ENCODE results near the gene CD300A. TPM values are rescaled to one million over a fixed set of nuclear protein-coding genes. Genes with fewer than 3 reads are reported as not detected.

CD300A gene
- polyA plus RNA-seq, 1 donor (not counting 4 experiments of a cell fraction or from before 2014, with no cell fraction given) = 0.07 TPM

DNA sequence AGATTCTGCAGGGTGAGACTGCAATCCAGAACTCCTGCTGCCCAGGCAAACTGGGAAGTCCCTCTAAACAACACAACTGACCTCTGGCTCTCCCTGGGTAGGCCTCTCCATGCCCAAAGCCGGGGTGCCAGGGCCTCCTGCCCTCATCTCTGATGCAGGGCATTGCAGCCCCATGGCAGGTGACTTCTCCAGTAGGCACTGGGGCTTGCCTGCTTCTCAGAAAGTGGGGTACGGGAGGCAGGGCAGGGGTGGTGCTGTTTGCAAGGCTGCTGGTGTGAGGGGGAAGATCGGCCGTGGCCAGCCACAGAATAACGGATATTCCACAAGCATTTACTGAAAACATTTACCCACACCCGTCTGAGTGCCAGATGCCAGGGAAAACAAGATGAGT is 38.7 kb upstream of the CD300A start:
- Histone ChIP-seq H3K9me1 (ENCODE audit: control insufficient read depth, extremely low read depth, insufficient read depth, low read length) (peaks cover 3% of the 10 kb centered on the region), H3K9me3 (ENCODE audit: control insufficient read depth, low read depth, low read length) (no peaks in the 10 kb centered on the region), H4K20me1 (ENCODE audit: control insufficient read depth, extremely low read depth, insufficient read depth, low read length) (no peaks in the 10 kb centered on the region), H3K79me2 (ENCODE audit: control insufficient read depth, insufficient read depth, low read length) (no peaks in the 10 kb centered on the region), H3K4me2 (ENCODE audit: control insufficient read depth, extremely low read depth, insufficient read depth, low read depth, low read length) (peak overlapping the region; percentile 58), H3K36me3 (ENCODE audit: control insufficient read depth in 2 of 2, extremely low read depth in 1 of 2, insufficient read depth in 2 of 2, low read length in 2 of 2) (no peaks in the 10 kb centered on the region), H3K4me3 (ENCODE audit: control insufficient read depth in 2 of 3, extremely low read depth in 1 of 3, insufficient read depth in 2 of 3, low read depth in 1 of 3, low read length in 3 of 3) (no peak overlapping the region), H2AFZ (ENCODE audit: control insufficient read depth, low read length) (peak overlapping the region; percentile 71), H3K27ac (ENCODE audit: control insufficient read depth, insufficient read depth, low read length) (no peak overlapping the region), H3K4me1 (ENCODE audit: control insufficient read depth, extremely low read depth, insufficient read depth, low read length) (peaks cover 32% of the 10 kb centered on the region), H3K27me3 (ENCODE audit: control insufficient read depth, extremely low read depth, insufficient read depth, low read length) (no peaks in the 10 kb centered on the region), H3K9ac (ENCODE audit: control insufficient read depth, extremely low read depth, insufficient read depth, low read length) (peak overlapping the region; percentile 35)
- FAIRE-seq = no peak
- no peak for DNase-seq (ENCODE audit: low read depth, low spot score)
- TF ChIP-seq, protein P1, sequence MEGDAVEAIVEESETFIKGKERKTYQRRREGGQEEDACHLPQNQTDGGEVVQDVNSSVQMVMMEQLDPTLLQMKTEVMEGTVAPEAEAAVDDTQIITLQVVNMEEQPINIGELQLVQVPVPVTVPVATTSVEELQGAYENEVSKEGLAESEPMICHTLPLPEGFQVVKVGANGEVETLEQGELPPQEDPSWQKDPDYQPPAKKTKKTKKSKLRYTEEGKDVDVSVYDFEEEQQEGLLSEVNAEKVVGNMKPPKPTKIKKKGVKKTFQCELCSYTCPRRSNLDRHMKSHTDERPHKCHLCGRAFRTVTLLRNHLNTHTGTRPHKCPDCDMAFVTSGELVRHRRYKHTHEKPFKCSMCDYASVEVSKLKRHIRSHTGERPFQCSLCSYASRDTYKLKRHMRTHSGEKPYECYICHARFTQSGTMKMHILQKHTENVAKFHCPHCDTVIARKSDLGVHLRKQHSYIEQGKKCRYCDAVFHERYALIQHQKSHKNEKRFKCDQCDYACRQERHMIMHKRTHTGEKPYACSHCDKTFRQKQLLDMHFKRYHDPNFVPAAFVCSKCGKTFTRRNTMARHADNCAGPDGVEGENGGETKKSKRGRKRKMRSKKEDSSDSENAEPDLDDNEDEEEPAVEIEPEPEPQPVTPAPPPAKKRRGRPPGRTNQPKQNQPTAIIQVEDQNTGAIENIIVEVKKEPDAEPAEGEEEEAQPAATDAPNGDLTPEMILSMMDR (optimal IDR thresholded peaks at IDR 0.05 in 1 of 3, IDR thresholded peaks at IDR 0.05 in 1 of 3, conservative IDR thresholded peaks at IDR 0.05 in 1 of 3; ENCODE audit: extremely low read depth in 1 of 3, insufficient read depth in 2 of 3, low read length in 3 of 3) = no peak
- no peak for TF ChIP-seq EZH2 (IDR thresholded peaks at IDR 0.05; ENCODE audit: low read length)
- dilution Hi-C loops (cut with MboI; ENCODE audit: extremely low pct_ligation_motif_present, low sequenced_read_pairs) = no loop called here

DNA sequence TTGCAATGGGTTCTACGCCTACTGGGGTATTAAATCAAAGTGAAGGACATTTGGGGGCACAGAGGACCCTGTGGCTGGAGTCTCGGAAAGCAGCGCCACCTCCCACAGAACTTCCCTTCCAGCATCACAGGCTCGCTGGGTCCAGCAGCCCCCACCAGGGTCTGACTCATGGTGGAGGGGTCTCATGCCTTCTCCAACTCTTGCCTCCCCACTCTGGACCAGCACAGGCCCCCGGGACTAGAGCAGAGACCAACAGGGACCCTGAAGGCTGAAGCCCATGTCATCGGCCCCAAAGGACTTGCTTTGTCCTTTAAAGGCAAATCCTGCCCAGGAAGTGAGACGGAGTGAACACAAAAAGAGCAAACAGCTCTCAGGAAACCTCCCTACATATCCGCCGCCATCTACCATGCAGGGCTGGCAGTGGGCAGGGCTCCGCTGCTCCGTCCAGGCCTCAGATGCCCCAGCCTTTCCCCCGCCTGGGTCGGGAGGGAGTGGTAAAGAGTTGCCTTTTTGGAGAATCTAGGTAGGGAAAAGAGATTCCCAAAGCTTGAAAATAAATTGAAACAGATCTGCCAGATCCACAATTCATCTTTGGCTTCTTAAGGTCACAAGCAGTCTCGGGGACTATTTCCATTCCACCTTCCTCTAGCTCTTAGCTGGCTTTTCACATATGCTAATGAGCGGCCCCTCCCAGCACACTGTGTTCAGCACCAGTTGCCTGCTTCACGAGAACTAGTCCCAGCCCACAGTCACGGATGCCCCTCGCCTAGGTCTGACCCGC is 36.6 kb upstream of the CD300A start:
- Histone ChIP-seq H3K9ac (ENCODE audit: control insufficient read depth, extremely low read depth, insufficient read depth, low read length) (peak overlapping the region; percentile 88), H3K4me2 (ENCODE audit: control insufficient read depth, extremely low read depth, insufficient read depth, low read depth, low read length) (peak overlapping the region; percentile 69)

More for the DNA sequence above, 36.6 kb upstream of the CD300A start:
- no peak for TF ChIP-seq EZH2 (IDR thresholded peaks at IDR 0.05; ENCODE audit: low read length)
- TF ChIP-seq, protein P1 (optimal IDR thresholded peaks at IDR 0.05 in 1 of 3, IDR thresholded peaks at IDR 0.05 in 1 of 3, conservative IDR thresholded peaks at IDR 0.05 in 1 of 3; ENCODE audit: extremely low read depth in 1 of 3, insufficient read depth in 2 of 3, low read length in 3 of 3) = no peak
- Histone ChIP-seq H3K79me2 (ENCODE audit: control insufficient read depth, insufficient read depth, low read length) (no peaks in the 10 kb centered on the region), H3K9me1 (ENCODE audit: control insufficient read depth, extremely low read depth, insufficient read depth, low read length) (peaks cover 3% of the 10 kb centered on the region), H3K4me1 (ENCODE audit: control insufficient read depth, extremely low read depth, insufficient read depth, low read length) (peaks cover 34% of the 10 kb centered on the region), H3K27ac (ENCODE audit: control insufficient read depth, insufficient read depth, low read length) (peak overlapping the region; percentile 83), H3K36me3 (ENCODE audit: control insufficient read depth in 2 of 2, extremely low read depth in 1 of 2, insufficient read depth in 2 of 2, low read length in 2 of 2) (no peaks in the 10 kb centered on the region), H3K9me3 (ENCODE audit: control insufficient read depth, low read depth, low read length) (no peaks in the 10 kb centered on the region), H4K20me1 (ENCODE audit: control insufficient read depth, extremely low read depth, insufficient read depth, low read length) (no peaks in the 10 kb centered on the region), H3K4me3 (ENCODE audit: control insufficient read depth in 2 of 3, extremely low read depth in 1 of 3, insufficient read depth in 2 of 3, low read depth in 1 of 3, low read length in 3 of 3) (peak overlapping the region; percentile 47 to 58 (median 52)), H3K27me3 (ENCODE audit: control insufficient read depth, extremely low read depth, insufficient read depth, low read length) (no peaks in the 10 kb centered on the region), H2AFZ (ENCODE audit: control insufficient read depth, low read length) (peak overlapping the region; percentile 90)
- FAIRE-seq (peak; percentile 43), DNase-seq (ENCODE audit: low read depth, low spot score) (no peak)
- dilution Hi-C loops (cut with MboI; ENCODE audit: extremely low pct_ligation_motif_present, low sequenced_read_pairs) = no loop called here
